T-cell (primary cell): ENCODE results near the gene TGFBR3. TPM values are rescaled to one million over a fixed set of nuclear protein-coding genes. Genes with fewer than 3 reads are reported as not detected.
A peak's percentile ranks its signal among the peaks of the same experiment; 100 is the strongest.

Experiments used
- ATAC-seq, 4 experiments: fragments of 200-7000 bp in 3 of 4; fragments of 150-1000 bp in 1 of 4; cut with Tn5 transposase; replicated peaks in 1 of 4; 1 replicate in 3 of 4; 2 replicates in 1 of 4; pipeline ENCODE4 v1.10.0; 2021; ENCODE audit warnings: moderate library complexity in 3 of 4, mild to moderate bottlenecking in 2 of 4, moderate number of reproducible peaks in 1 of 4
- CTCF ChIA-PET, 2 donors: fragments of 300-600 bp; sonication (Branson Sonifier 250); formaldehyde crosslinking; loops; one replicate each; lab custom pipeline; 2022; ENCODE audit warnings: antibody characterized with exemption in 2 of 2; lab: Charles Lee
- POLR2A ChIA-PET, 2 donors: fragments of 300-600 bp; sonication (Branson Sonifier 250); formaldehyde crosslinking; loops; one replicate each; lab custom pipeline; 2022; ENCODE audit warnings: antibody characterized with exemption in 2 of 2; lab: Charles Lee
- DNase-seq, 35 experiments: peaks; one replicate each; pipeline versions ENCODE4 v3.0.0 to v3.0.0-alpha.2; 2013 to 2023
- H3K27ac ChIP-seq: one replicate; pipeline ENCODE4 v1.5.1; 2013; ENCODE audit warnings: low read length
- H3K27me3 ChIP-seq, 2 experiments: replicated peaks in 1 of 2; 1 replicate in 1 of 2; 2 replicates in 1 of 2; pipeline versions ENCODE4 v1.6.1 to v1.7.0; 2013; ENCODE audit warnings: low read length in 1 of 2, mixed read lengths in 1 of 2; ENCODE audit not compliant: control insufficient read depth in 2 of 2, insufficient read depth in 2 of 2; ENCODE audit errors: extremely low read depth in 1 of 2
- H3K36me3 ChIP-seq, 2 donors: 1 replicate in 1 of 2; 2 replicates in 1 of 2; pipeline versions ENCODE4 v1.6.1 to v1.7.0; 2013; ENCODE audit warnings: low read length in 1 of 2; ENCODE audit not compliant: control insufficient read depth in 2 of 2, insufficient read depth in 1 of 2; ENCODE audit errors: extremely low read depth in 1 of 2
- H3K4me1 ChIP-seq, 2 experiments: 1 replicate in 1 of 2; 2 replicates in 1 of 2; pipeline versions ENCODE4 v1.6.1 to v1.7.0; 2013; ENCODE audit warnings: low read length in 2 of 2, mixed read lengths in 1 of 2; ENCODE audit not compliant: insufficient read depth in 2 of 2, control insufficient read depth in 1 of 2; ENCODE audit errors: extremely low read depth in 1 of 2
- H3K4me3 ChIP-seq, 2 donors: 1 replicate in 1 of 2; 2 replicates in 1 of 2; pipeline versions ENCODE4 v1.5.1 to v1.7.0; 2013; ENCODE audit warnings: mild to moderate bottlenecking in 2 of 2, low read length in 1 of 2, moderate library complexity in 1 of 2; ENCODE audit not compliant: control insufficient read depth in 1 of 2; ENCODE audit errors: extremely low read depth in 1 of 2
- H3K9me3 ChIP-seq: 2 replicates; pipeline ENCODE4 v1.7.0; 2013
- H3K27ac Mint-ChIP-seq, 2 donors: one replicate each; pipeline ENCODE4 v1.8.0; 2020 to 2021; ENCODE audit warnings: mild to moderate bottlenecking in 2 of 2, mixed read lengths in 2 of 2
- H3K27me3 Mint-ChIP-seq, 2 donors: one replicate each; pipeline ENCODE4 v1.8.0; 2021 to 2022; ENCODE audit warnings: mixed read lengths in 2 of 2
- H3K36me3 Mint-ChIP-seq: one replicate; pipeline ENCODE4 v1.8.0; 2021; ENCODE audit warnings: mixed read lengths
- H3K4me1 Mint-ChIP-seq, 3 donors: one replicate each; pipeline ENCODE4 v1.8.0; 2020 to 2022; ENCODE audit warnings: mixed read lengths in 3 of 3, mild to moderate bottlenecking in 1 of 3
- H3K4me3 Mint-ChIP-seq, 3 donors: one replicate each; pipeline ENCODE4 v1.8.0; 2020 to 2022; ENCODE audit warnings: mild to moderate bottlenecking in 3 of 3, mixed read lengths in 3 of 3, moderate library complexity in 3 of 3
- H3K9me3 Mint-ChIP-seq, 3 donors: one replicate each; pipeline ENCODE4 v1.8.0; 2020 to 2022; ENCODE audit warnings: mixed read lengths in 3 of 3
- whole genome bisulfite sequencing: methylation state at CpG from one replicate; pipeline ENCODE4 v1.1.5; 2013; ENCODE audit warnings: missing lambda C conversion rate; ENCODE audit not compliant: insufficient coverage; 5-methylcytosine and 5-hydroxymethylcytosine counted together
- total RNA-seq, 35 experiments: library from RNA in 6 of 35; stranded (reverse) in 6 of 35; fragments of 120-200 nt in 1 of 35; gene quantifications; one replicate each; pipeline versions ENCODE4 v1.2.1 to v1.2.4 and lab custom pipeline; 2013 to 2026

The TGFBR3 gene
- total RNA-seq, 5 donors from 2014 or later (not counting 1 experiment from before 2014, with no cell fraction given), result 17.5 to 65.4 (median 36.4) TPM

- peaks cover 0 to 44% of the 10 kb centered on the region in 2 donors for H3K36me3 ChIP-seq
Measured at GRCh38 chr1:91718368-91718767, 167.6 kb downstream of the TGFBR3 start.

DNA sequence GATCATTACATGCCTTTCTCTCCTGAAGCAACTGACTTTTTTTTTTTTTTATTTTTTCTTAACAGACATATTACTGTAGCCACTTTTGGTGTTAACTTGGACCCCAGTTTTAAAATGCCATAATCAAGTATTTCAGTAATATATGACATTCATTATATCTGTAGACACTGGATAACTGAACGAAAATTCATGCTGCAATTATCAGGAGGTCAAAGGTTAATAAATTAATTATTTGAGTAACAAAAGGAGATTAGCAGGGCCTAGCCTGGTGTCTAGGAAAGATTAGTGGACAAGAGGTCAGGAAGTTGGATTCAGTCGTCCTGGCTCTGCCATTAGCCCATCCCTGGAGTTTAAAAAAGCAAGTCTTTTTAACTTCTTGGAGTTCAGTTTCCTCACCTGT lies 168.1 kb downstream of the TGFBR3 start:
- 88% methylated on average over 1 of the region's 2 CpGs for WGBS
- ChIA-PET CTCF (interaction anchor here in 1 of 2 donors (0.6 kb wide), 1 partner anchor 214 kb away, joined by 3 read pairs; no protein-coding TSS in a partner anchor), POLR2A (no interaction called here)
- peaks cover 0 to 47% of the 10 kb centered on the region in 2 donors for H3K36me3 ChIP-seq
- no peaks in the 10 kb centered on the region for H3K9me3 ChIP-seq
- peaks cover 0 to 7% of the 10 kb centered on the region in 2 experiments for H3K4me1 ChIP-seq
- H3K27me3 ChIP-seq, result no peaks in the 10 kb centered on the region
- no peak overlapping the region for H3K4me3 ChIP-seq
- Mint-ChIP-seq H3K9me3 (no peaks in the 10 kb centered on the region), H3K36me3 (peaks cover 72% of the 10 kb centered on the region), H3K27me3 (no peaks in the 10 kb centered on the region), H3K27ac (no peak overlapping the region), H3K4me1 (peaks cover 9 to 19% (median 12%) of the 10 kb centered on the region in 3 donors), H3K4me3 (no peak overlapping the region)
- H3K27ac ChIP-seq, result no peak overlapping the region
- DNase-seq, result no peak
- no peak for ATAC-seq

More at GRCh38 chr1:91718368-91718767, 167.6 kb downstream of the TGFBR3 start:
- peaks cover 0 to 1% of the 10 kb centered on the region in 2 experiments for H3K4me1 ChIP-seq
- Mint-ChIP-seq H3K36me3 (peaks cover 70% of the 10 kb centered on the region), H3K9me3 (no peaks in the 10 kb centered on the region), H3K4me3 (no peak overlapping the region), H3K27ac (no peak overlapping the region), H3K4me1 (peaks cover 4 to 14% (median 6%) of the 10 kb centered on the region in 3 donors), H3K27me3 (no peaks in the 10 kb centered on the region)
- H3K27ac ChIP-seq, result no peak overlapping the region
- ATAC-seq, result no peak
- ChIA-PET CTCF (interaction anchor here in 1 of 2 donors (0.6 kb wide), 1 partner anchor 215 kb away, joined by 3 read pairs; no protein-coding TSS in a partner anchor), POLR2A (interaction anchor here in 1 of 2 donors (0.6 kb wide), 1 partner anchor 171 kb away, joined by 3 read pairs; no protein-coding TSS in a partner anchor)
- 78% methylated on average over 1 of the region's 2 CpGs for WGBS
- H3K9me3 ChIP-seq, result no peaks in the 10 kb centered on the region
- H3K27me3 ChIP-seq, result no peaks in the 10 kb centered on the region
- H3K4me3 ChIP-seq, result no peak overlapping the region
- no peak for DNase-seq

DNA sequence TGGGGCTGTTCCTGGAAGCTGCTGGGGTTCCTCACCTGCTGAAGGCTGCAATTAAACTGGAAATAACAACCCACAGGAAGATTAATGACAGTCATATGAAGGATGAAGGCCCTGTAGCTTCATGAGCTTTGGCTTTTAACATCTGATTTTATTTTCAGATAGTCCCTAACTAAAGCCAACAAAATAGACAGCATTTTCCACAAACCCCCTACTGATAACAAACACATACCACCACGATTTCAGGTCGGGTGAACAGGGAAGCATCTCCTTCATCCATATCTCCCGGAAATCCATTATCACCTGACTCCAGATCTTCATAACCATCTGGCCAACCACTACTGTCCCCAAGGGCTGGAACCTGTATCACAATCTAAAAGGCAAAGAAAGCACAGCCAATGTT lies 169.6 kb downstream of the TGFBR3 start:
- Mint-ChIP-seq H3K27me3 (no peaks in the 10 kb centered on the region), H3K4me3 (no peak overlapping the region), H3K9me3 (no peaks in the 10 kb centered on the region), H3K4me1 (peaks cover 14 to 30% (median 18%) of the 10 kb centered on the region in 3 donors), H3K36me3 (peaks cover 78% of the 10 kb centered on the region), H3K27ac (no peak overlapping the region)
- no peak for DNase-seq
- ChIA-PET POLR2A (no interaction called here), CTCF (no interaction called here)
- no peaks in the 10 kb centered on the region for H3K27me3 ChIP-seq
- H3K9me3 ChIP-seq, result no peaks in the 10 kb centered on the region
- 95% methylated on average over 3 of the region's 3 CpGs for WGBS
- H3K27ac ChIP-seq, result no peak overlapping the region
- no peak for ATAC-seq
- H3K4me1 ChIP-seq, result peaks cover 0 to 8% of the 10 kb centered on the region in 2 experiments
- no peak overlapping the region for H3K4me3 ChIP-seq
- peaks cover 0 to 52% of the 10 kb centered on the region in 2 donors for H3K36me3 ChIP-seq

GRCh38 chr1:91715416-91716000 lies 170.4 kb downstream of the TGFBR3 start:
- peaks cover 0 to 58% of the 10 kb centered on the region in 2 donors for H3K36me3 ChIP-seq
- H3K9me3 ChIP-seq, result no peaks in the 10 kb centered on the region
- H3K4me3 ChIP-seq, result no peak overlapping the region
- CTCF ChIA-PET, result no interaction called here
- Mint-ChIP-seq H3K27ac (no peak overlapping the region), H3K4me3 (no peak overlapping the region), H3K9me3 (no peaks in the 10 kb centered on the region), H3K36me3 (peaks cover 78% of the 10 kb centered on the region), H3K4me1 (peaks cover 14 to 30% (median 18%) of the 10 kb centered on the region in 3 donors), H3K27me3 (no peaks in the 10 kb centered on the region)
- POLR2A ChIA-PET, result no interaction called here
- no CpG with 5 or more reads among the region's 2 CpGs for WGBS
- DNase-seq (no peak), ATAC-seq (no peak)
- H3K27ac ChIP-seq, result no peak overlapping the region
- no peaks in the 10 kb centered on the region for H3K27me3 ChIP-seq
- peaks cover 0 to 8% of the 10 kb centered on the region in 2 experiments for H3K4me1 ChIP-seq

GRCh38 chr1:91714867-91715381 lies 171.0 kb downstream of the TGFBR3 start:
- peaks cover 81% of the 10 kb centered on the region for H3K36me3 Mint-ChIP-seq
- 100% methylated on average over 4 of the region's 8 CpGs for WGBS
- no peak overlapping the region for H3K27ac Mint-ChIP-seq
- no peaks in the 10 kb centered on the region for H3K9me3 Mint-ChIP-seq
- no peak for ATAC-seq
- Histone ChIP-seq H3K4me1 (peaks cover 0 to 8% of the 10 kb centered on the region in 2 experiments), H3K9me3 (no peaks in the 10 kb centered on the region), H3K36me3 (peaks cover 0 to 63% of the 10 kb centered on the region in 2 donors), H3K27ac (no peak overlapping the region), H3K27me3 (no peaks in the 10 kb centered on the region), H3K4me3 (no peak overlapping the region)
- peaks cover 14 to 30% (median 18%) of the 10 kb centered on the region in 3 donors for H3K4me1 Mint-ChIP-seq
- DNase-seq, result no peak
- CTCF ChIA-PET, result no interaction called here
- H3K4me3 Mint-ChIP-seq, result no peak overlapping the region
- no peaks in the 10 kb centered on the region for H3K27me3 Mint-ChIP-seq
- POLR2A ChIA-PET, result no interaction called here

GRCh38 chr1:91712981-91713841 lies 172.7 kb downstream of the TGFBR3 start:
- Histone ChIP-seq H3K4me3 (no peak overlapping the region), H3K4me1 (peaks cover 0 to 8% of the 10 kb centered on the region in 2 experiments), H3K27ac (peak overlapping the region; percentile 47), H3K36me3 (peaks cover 0 to 59% of the 10 kb centered on the region in 2 donors), H3K27me3 (no peaks in the 10 kb centered on the region), H3K9me3 (no peaks in the 10 kb centered on the region)
- ChIA-PET CTCF (interaction anchor here in 1 of 2 donors (1.9 kb wide), 1 partner anchor 200 kb away, joined by 7 read pairs; no protein-coding TSS in a partner anchor), POLR2A (interaction anchor here in 1 of 2 donors (0.5 kb wide), 1 partner anchor 1293 kb away, joined by 3 read pairs; no protein-coding TSS in a partner anchor)
- Mint-ChIP-seq H3K36me3 (peaks cover 81% of the 10 kb centered on the region), H3K9me3 (no peaks in the 10 kb centered on the region), H3K4me1 (peaks cover 14 to 30% (median 18%) of the 10 kb centered on the region in 3 donors), H3K4me3 (peak overlapping the region; percentile 10 to 44 (median 26)), H3K27ac (peak overlapping the region; percentile 74 to 80), H3K27me3 (no peaks in the 10 kb centered on the region)
- ATAC-seq, result peak in 3 of 4 experiments; percentile 20 to 89 (median 50)
- peak in 25 of 35 experiments; percentile 8 to 65 (median 28) for DNase-seq
- WGBS, result 81% methylated on average over 3 of the region's 15 CpGs
